Endothelial cell of umbilical vein (primary cell): ENCODE measurements around the gene SKP1. TPM values are rescaled to one million over a fixed set of nuclear protein-coding genes. Genes with fewer than 3 reads are reported as not detected.

Experiments
- BruUV-seq: library from RNA; stranded (reverse); fragments of 400-500 nt; replicated peaks from 2 replicates; lab custom pipeline; 2021; lab: Mats Ljungman, UMichigan
- CTCF ChIA-PET: fragments of 300-600, 350-600 bp; sonication (Branson Sonifier 250); formaldehyde crosslinking; loops from one replicate; lab custom pipeline; 2021; ENCODE audit warnings: antibody characterized with exemption, inconsistent platforms; lab: Charles Lee
- POLR2A ChIA-PET: fragments of 300-600, 350-600 bp; sonication (Branson Sonifier 250); formaldehyde crosslinking; loops from one replicate; lab custom pipeline; 2021; ENCODE audit warnings: antibody characterized with exemption, inconsistent platforms; lab: Charles Lee
- DNase-seq: peaks from one replicate; pipeline ENCODE4 v3.0.0-alpha.2; 2011; ENCODE audit warnings: low read depth, low spot score
- FAIRE-seq: peaks from 2 replicates; lab custom pipeline; 2011; peaks lifted over from hg19 to GRCh38; lab: Jason Lieb, UNC
- H2AFZ ChIP-seq: 2 replicates; pipeline ENCODE4 v1.6.0; 2012; ENCODE audit warnings: low read depth, low read length, control low read depth, inconsistent platforms
- H3K27ac ChIP-seq: 2 replicates; pipeline ENCODE4 v1.5.1; 2011; ENCODE audit warnings: low read depth, mild to moderate bottlenecking, control low read depth, low read length, moderate library complexity; ENCODE audit not compliant: insufficient read depth
- H3K27me3 ChIP-seq, 2 experiments: 2 replicates each; pipeline versions ENCODE4 v1.6.0 to v1.6.1; 2011; ENCODE audit warnings: low read length in 2 of 2, mixed read lengths in 1 of 2; ENCODE audit not compliant: control insufficient read depth in 2 of 2, insufficient read depth in 2 of 2
- H3K36me3 ChIP-seq, 2 experiments: 2 replicates in 1 of 2; 3 replicates in 1 of 2; pipeline ENCODE4 v1.5.1; 2011; ENCODE audit warnings: low read length in 2 of 2, mild to moderate bottlenecking in 1 of 2, moderate library complexity in 1 of 2; ENCODE audit not compliant: control insufficient read depth in 2 of 2, insufficient read depth in 2 of 2; ENCODE audit errors: extremely low read depth in 1 of 2
- H3K4me1 ChIP-seq: 3 replicates; pipeline ENCODE4 v1.5.1; 2011; ENCODE audit warnings: mild to moderate bottlenecking, low read length; ENCODE audit not compliant: control insufficient read depth, insufficient read depth; ENCODE audit errors: extremely low read depth
- H3K4me2 ChIP-seq: 2 replicates; pipeline ENCODE4 v1.6.1; 2011; ENCODE audit warnings: low read length, control low read depth, mixed read lengths; ENCODE audit not compliant: insufficient read depth
- H3K4me3 ChIP-seq, 3 experiments: fragments of 200-600 bp in 1 of 3; sonication (generic), shearing (Covaris generic) in 1 of 3; replicated peaks in 1 of 3; 2 replicates each; pipeline ENCODE4 v1.5.1; 2011 to 2016; ENCODE audit warnings: control low read depth in 3 of 3, low read length in 3 of 3, mild to moderate bottlenecking in 2 of 3, inconsistent platforms in 1 of 3, low read depth in 1 of 3, moderate library complexity in 1 of 3; ENCODE audit not compliant: insufficient read depth in 1 of 3
- H3K79me2 ChIP-seq: 2 replicates; pipeline ENCODE4 v1.6.0; 2012; ENCODE audit warnings: low read length, inconsistent platforms; ENCODE audit not compliant: control insufficient read depth, insufficient read depth
- H3K9ac ChIP-seq: replicated peaks from 2 replicates; pipeline ENCODE3; 2011; ENCODE audit warnings: low read length, control low read depth; ENCODE audit not compliant: insufficient read depth; ENCODE audit errors: extremely low read depth
- H3K9me1 ChIP-seq: replicated peaks from 3 replicates; pipeline ENCODE4 v1.6.0; 2011; ENCODE audit warnings: mild to moderate bottlenecking, low read length; ENCODE audit not compliant: control insufficient read depth, insufficient read depth; ENCODE audit errors: extremely low read depth
- H3K9me3 ChIP-seq: replicated peaks from 2 replicates; pipeline ENCODE4 v1.5.1; 2012; ENCODE audit warnings: low read length, inconsistent platforms; ENCODE audit not compliant: control insufficient read depth, insufficient read depth
- H4K20me1 ChIP-seq: replicated peaks from 2 replicates; pipeline ENCODE3; 2011; ENCODE audit warnings: mild to moderate bottlenecking, low read length; ENCODE audit not compliant: control insufficient read depth, insufficient read depth; ENCODE audit errors: extremely low read depth
- CTCF ChIP-seq, 2 donors: IDR thresholded peaks; 1 replicate in 1 of 2; 2 replicates in 1 of 2; pipeline ENCODE4 v1.5.1; 2011; ENCODE audit warnings: low read length in 2 of 2, mild to moderate bottlenecking in 2 of 2, moderate library complexity in 2 of 2, control low read depth in 1 of 2, inconsistent platforms in 1 of 2, low read depth in 1 of 2; ENCODE audit not compliant: insufficient read depth in 1 of 2; ENCODE audit errors: extremely low read depth in 1 of 2
- EZH2 ChIP-seq: IDR thresholded peaks from 2 replicates; pipeline ENCODE4 v1.6.1; 2012; ENCODE audit warnings: borderline replicate concordance, low read depth, mild to moderate bottlenecking, moderate library complexity, low read length, inconsistent platforms; ENCODE audit not compliant: severe bottlenecking
- FOS ChIP-seq: IDR thresholded peaks from 2 replicates; pipeline ENCODE4 v1.6.1; 2011; ENCODE audit warnings: mild to moderate bottlenecking, low read length, moderate library complexity, borderline replicate concordance; ENCODE audit not compliant: insufficient read depth
- GATA2 ChIP-seq: IDR thresholded peaks from 2 replicates; pipeline ENCODE4 v1.7.0; 2011; ENCODE audit warnings: low read depth, mild to moderate bottlenecking, moderate library complexity, mixed read lengths, low read length; ENCODE audit not compliant: insufficient read length, insufficient read depth
- JUN ChIP-seq: IDR thresholded peaks from 2 replicates; pipeline ENCODE4 v1.6.1; 2011; ENCODE audit warnings: borderline replicate concordance, low read depth; ENCODE audit not compliant: insufficient read length, insufficient read depth
- MAX ChIP-seq: IDR thresholded peaks from 2 replicates; pipeline ENCODE4 v1.6.1; 2011; ENCODE audit not compliant: insufficient read depth, insufficient read length
- MYC ChIP-seq: IDR thresholded peaks from one replicate; pipeline ENCODE4 v1.6.1; 2011; ENCODE audit warnings: mild to moderate bottlenecking, low read depth, low read length
- POLR2A ChIP-seq: IDR thresholded peaks from 2 replicates; pipeline ENCODE4 v1.6.1; 2012; ENCODE audit warnings: low read depth, mild to moderate bottlenecking, control low read depth, low read length
- POLR2AphosphoS5 ChIP-seq: IDR thresholded peaks from 2 replicates; pipeline ENCODE4 v1.6.1; 2012; ENCODE audit warnings: low read depth, mild to moderate bottlenecking, control low read depth, low read length, moderate library complexity; ENCODE audit not compliant: insufficient read depth
- dilution Hi-C: fragments of 300-500 bp; cut with MboI; formaldehyde crosslinking; loops from one replicate; pipeline ENCODE4 v1.15.0; 2019; ENCODE audit warnings: low sequenced_read_pairs; ENCODE audit not compliant: extremely low pct_ligation_motif_present
- intact Hi-C: fragments of 100-400 bp; cut with micrococcal nuclease; formaldehyde crosslinking; loops from one replicate; pipeline ENCODE4 v1.10.0; 2022
- polyA plus RNA-seq, 4 experiments: library from polyadenylated mRNA; depleted of rRNA in 3 of 4; stranded (reverse) in 3 of 4; unstranded in 1 of 4; fragments of >200 nt; gene quantifications; 2 replicates each; pipeline versions ENCODE4 v1.2.1 to v1.2.3, GENCODE V29; 2011 to 2012; ENCODE audit warnings: missing spikeins in 1 of 4
- total RNA-seq: library from RNA; stranded (reverse); gene quantifications from 2 replicates; pipeline ENCODE4 v1.2.3, GENCODE V29; 2021

SKP1 gene
- total and polyA plus RNA-seq, 2 donors (not counting 3 experiments of a cell fraction or from before 2014, with no cell fraction given) = 214 to 320 TPM

GRCh38 chr5:134136771-134137170, 40.0 kb downstream of the SKP1 start:
- Histone ChIP-seq H3K4me2 (no peak overlapping the region), H3K27me3 (no peaks in the 10 kb centered on the region), H3K27ac (no peak overlapping the region), H3K79me2 (no peaks in the 10 kb centered on the region), H2AFZ (no peak overlapping the region), H3K36me3 (peaks cover 0 to 9% of the 10 kb centered on the region in 2 experiments), H3K4me1 (no peaks in the 10 kb centered on the region), H3K9me1 (no peaks in the 10 kb centered on the region), H3K9ac (no peak overlapping the region), H3K4me3 (no peak overlapping the region), H4K20me1 (no peaks in the 10 kb centered on the region), H3K9me3 (no peaks in the 10 kb centered on the region)
- intact Hi-C loops = no loop called here
- FAIRE-seq (no peak), DNase-seq (no peak)
- no TSS peak for BruUV-seq
- ChIA-PET CTCF (interaction anchor here (15.2 kb wide), 1 partner anchor 95 kb away, joined by 517 read pairs; no protein-coding TSS in a partner anchor), POLR2A (no interaction called here)
- dilution Hi-C loops = no loop called here
- TF ChIP-seq MAX = no peak
- no peak for TF ChIP-seq POLR2AphosphoS5
- no peak for TF ChIP-seq MYC
- no peak for TF ChIP-seq EZH2
- no peak for TF ChIP-seq CTCF (IDR thresholded peaks at IDR 0.05; ENCODE audit: extremely low read depth in 1 of 2, insufficient read depth in 1 of 2, low read depth in 1 of 2, low read length in 2 of 2)
- TF ChIP-seq FOS = no peak
- TF ChIP-seq POLR2A = no peak
- TF ChIP-seq GATA2 = no peak
- TF ChIP-seq JUN = no peak
